Stomach (tissue), 9 donors: ENCODE data around the gene PTGDR2. TPM values are rescaled to one million over a fixed set of nuclear protein-coding genes. Genes with fewer than 3 reads are reported as not detected.

Experiments
- DNase-seq, 2 donors: peaks; one replicate each; pipeline versions ENCODE4 v3.0.0 to v3.0.0-alpha.2; 2013 to 2019
- H3K27ac ChIP-seq, 5 donors: fragments of 200-600 bp in 4 of 5; sonication (generic) in 4 of 5; one replicate each; pipeline ENCODE4 v1.5.1; 2013 to 2019; ENCODE audit warnings: mild to moderate bottlenecking in 1 of 5, moderate library complexity in 1 of 5
- H3K27me3 ChIP-seq, 3 donors: fragments of 200-600 bp; sonication (generic); one replicate each; pipeline ENCODE4 v1.5.1; 2017 to 2019; ENCODE audit warnings: mixed run types in 1 of 3
- H3K36me3 ChIP-seq, 4 donors: fragments of 200-600 bp; sonication (generic); 1 replicate in 3 of 4; 2 replicates in 1 of 4; pipeline ENCODE4 v1.5.1; 2016 to 2019
- H3K4me1 ChIP-seq, 4 donors: fragments of 200-600 bp; sonication (generic); one replicate each; pipeline ENCODE4 v1.5.1; 2016 to 2019
- H3K4me3 ChIP-seq, 4 donors: fragments of 200-600 bp; sonication (generic) in 3 of 4; one replicate each; pipeline ENCODE4 v1.5.1; 2016 to 2019; ENCODE audit warnings: mild to moderate bottlenecking in 1 of 4
- H3K9me3 ChIP-seq, 4 donors: fragments of 200-600 bp; sonication (generic); one replicate each; pipeline ENCODE4 v1.5.1; 2016 to 2019
- CTCF ChIP-seq, 7 experiments: fragments of 450-650 bp in 4 of 7; fragments of 200-600 bp in 3 of 7; sonication (generic) in 3 of 7; IDR thresholded peaks; one replicate each; pipeline ENCODE4 v1.5.1; 2016 to 2019; ENCODE audit warnings: antibody characterized with exemption in 7 of 7, control low read depth in 2 of 7, mild to moderate bottlenecking in 1 of 7
- EP300 ChIP-seq: sonication (generic); formaldehyde crosslinking; IDR thresholded peaks from one replicate; pipeline ENCODE4 v1.6.1; 2017; ENCODE audit warnings: antibody characterized with exemption
- POLR2A ChIP-seq, 4 donors: fragments of 450-650 bp; IDR thresholded peaks; one replicate each; pipeline ENCODE4 v1.6.1; 2016; ENCODE audit warnings: antibody characterized with exemption in 4 of 4, control low read depth in 2 of 4, mild to moderate bottlenecking in 1 of 4, moderate library complexity in 1 of 4
- POLR2AphosphoS5 ChIP-seq, 3 donors: sonication (generic); formaldehyde crosslinking; IDR thresholded peaks; one replicate each; pipeline ENCODE4 v1.6.1; 2016; ENCODE audit warnings: antibody characterized with exemption in 3 of 3
- WGBS, 5 donors: extraction: QIAGEN DNeasy Blood & Tissue Kit in 3 of 5; methylation state at CpG; one replicate each; pipeline versions ENCODE4 v1.1.5 to v1.1.7; 2013 to 2018; 5-methylcytosine and 5-hydroxymethylcytosine counted together
- intact Hi-C: fragments of 100-400 bp; cut with DNase I; formaldehyde crosslinking; loops from one replicate; pipeline ENCODE4 v1.15.1; 2023; ENCODE audit warnings: low total_unique reads
- polyA plus RNA-seq, 3 donors: library from polyadenylated mRNA; stranded (reverse); fragments of 200-250 nt; gene quantifications; one replicate each; pipeline ENCODE4 v1.2.3, GENCODE V29; 2013
- total RNA-seq, 5 donors: library from RNA; depleted of rRNA; stranded (reverse); fragments of >200 nt; gene quantifications; one replicate each; pipeline versions ENCODE4 v1.1.0 to v1.2.3, GENCODE V29; 2014 to 2016
- donor health status: healthy with polysubstance abuse.
- donor health status: Bipolar disorder and iron deficiency.
- donor health status: healthy.

Gene PTGDR2
- total and polyA plus RNA-seq, 8 donors: 2.1 to 67.8 (median 12.3) TPM; not detected in 2

- WGBS, 5 donors: 86 to 94% (median 90%) methylated on average over 5 of the region's 5 CpGs
These were observed 39.9 kb upstream of the PTGDR2 start for GRCh38 chr11:60895687-60896086.

GRCh38 chr11:60891103-60891741, 35.5 kb upstream of the PTGDR2 start:
- H3K36me3 ChIP-seq: peaks cover 28 to 70% (median 66%) of the 10 kb centered on the region in 4 donors
- peaks cover 0 to 20% (median 11%) of the 10 kb centered on the region in 4 donors for H3K4me1 ChIP-seq
- H3K27ac ChIP-seq: no peak overlapping the region
- DNase-seq: peak in 1 of 2 donors; percentile 50
- H3K9me3 ChIP-seq: no peaks in the 10 kb centered on the region
- intact Hi-C loops: no loop called here
- H3K4me3 ChIP-seq: no peak overlapping the region
- TF ChIP-seq POLR2A (IDR thresholded peaks at IDR 0.05) (no peak), CTCF (IDR thresholded peaks at IDR 0.05) (no peak), EP300 (no peak), POLR2AphosphoS5 (IDR thresholded peaks at IDR 0.05) (no peak)
- no peaks in the 10 kb centered on the region for H3K27me3 ChIP-seq
- 56 to 70% (median 64%) methylated on average over 7 of the region's 7 CpGs for WGBS, 5 donors

More at GRCh38 chr11:60895687-60896086, 39.9 kb upstream of the PTGDR2 start:
- TF ChIP-seq EP300 (no peak), POLR2A (IDR thresholded peaks at IDR 0.05) (no peak), POLR2AphosphoS5 (IDR thresholded peaks at IDR 0.05) (no peak), CTCF (IDR thresholded peaks at IDR 0.05) (no peak)
- peaks cover 71 to 99% (median 97%) of the 10 kb centered on the region in 4 donors for H3K36me3 ChIP-seq
- no peaks in the 10 kb centered on the region for H3K27me3 ChIP-seq
- no peak for DNase-seq
- intact Hi-C loops: loop anchor here (5.0 kb wide), 1 partner anchor 63 kb away; no protein-coding TSS in a partner anchor
- H3K4me3 ChIP-seq: no peak overlapping the region
- peaks cover 0 to 17% (median 4%) of the 10 kb centered on the region in 4 donors for H3K4me1 ChIP-seq
- H3K27ac ChIP-seq: no peak overlapping the region
- no peaks in the 10 kb centered on the region for H3K9me3 ChIP-seq

- no peak overlapping the region for H3K27ac ChIP-seq
- no peak for DNase-seq
- no peak overlapping the region for H3K4me3 ChIP-seq
- H3K27me3 ChIP-seq: no peaks in the 10 kb centered on the region
- no peaks in the 10 kb centered on the region for H3K9me3 ChIP-seq
- peaks cover 0 to 20% (median 11%) of the 10 kb centered on the region in 4 donors for H3K4me1 ChIP-seq
- 67 to 73% (median 68%) methylated on average over 5 of the region's 5 CpGs for WGBS, 5 donors
- intact Hi-C loops: no loop called here
- TF ChIP-seq CTCF (IDR thresholded peaks at IDR 0.05) (no peak), POLR2A (IDR thresholded peaks at IDR 0.05) (no peak), EP300 (no peak), POLR2AphosphoS5 (IDR thresholded peaks at IDR 0.05) (no peak)
- H3K36me3 ChIP-seq: peaks cover 23 to 65% (median 61%) of the 10 kb centered on the region in 4 donors
These were observed 34.9 kb upstream of the PTGDR2 start for GRCh38 chr11:60890696-60891095.

- no peak for TF ChIP-seq POLR2AphosphoS5 (IDR thresholded peaks at IDR 0.05)
- no peak for TF ChIP-seq EP300
- no peak for TF ChIP-seq CTCF (IDR thresholded peaks at IDR 0.05)
- no peak for TF ChIP-seq POLR2A (IDR thresholded peaks at IDR 0.05)
- Histone ChIP-seq H3K9me3 (no peaks in the 10 kb centered on the region), H3K4me3 (no peak overlapping the region), H3K36me3 (peaks cover 16 to 57% (median 53%) of the 10 kb centered on the region in 4 donors), H3K27ac (no peak overlapping the region), H3K4me1 (peaks cover 0 to 20% (median 11%) of the 10 kb centered on the region in 4 donors), H3K27me3 (no peaks in the 10 kb centered on the region)
- WGBS, 5 donors: 29 to 50% (median 37%) methylated on average over 6 of the region's 6 CpGs
- intact Hi-C loops: no loop called here
- no peak for DNase-seq
These were observed 34.1 kb upstream of the PTGDR2 start for GRCh38 chr11:60889869-60890311.
